Esophagus squamous epithelium (tissue), 4 donors: ENCODE data around the gene THADA.
"Not testable (repeated sequence)": the region's sequence is repeated elsewhere in the genome, so short reads cannot be mapped to it uniquely, and the experiment has no call there.

Source experiments
- CTCF ChIP-seq, 6 experiments: fragments of 450-650 bp in 4 of 6; fragments of 200-600 bp in 2 of 6; sonication (generic) in 2 of 6; IDR thresholded peaks; one replicate each; pipeline ENCODE4 v1.5.1; 2016 to 2019; ENCODE audit warnings: antibody characterized with exemption in 6 of 6, mild to moderate bottlenecking in 4 of 6, moderate library complexity in 4 of 6
- POLR2A ChIP-seq, 4 donors: fragments of 450-650 bp; IDR thresholded peaks; one replicate each; pipeline ENCODE4 v1.6.1; 2017; ENCODE audit warnings: antibody characterized with exemption in 4 of 4, mild to moderate bottlenecking in 4 of 4, moderate library complexity in 3 of 4

GRCh38 chr2:43386679-43387078 lies 209.2 kb downstream of the THADA start:
- not testable (repeated sequence) for TF ChIP-seq POLR2A, CTCF (IDR thresholded peaks at IDR 0.05)
